Heart left ventricle (tissue), 16 donors: ENCODE measurements around the gene GALK2. TPM values are rescaled to one million over a fixed set of nuclear protein-coding genes. Genes with fewer than 3 reads are reported as not detected.

Source experiments
- ATAC-seq, 4 donors: fragments of 200-7000 bp; cut with Tn5 transposase; one replicate each; pipeline ENCODE4 v1.9.1; 2020 to 2022; ENCODE audit warnings: moderate library complexity in 4 of 4, mild to moderate bottlenecking in 3 of 4, moderate number of reproducible peaks in 1 of 4
- DNase-seq, 5 donors: peaks; one replicate each; pipeline ENCODE4 v3.0.0-alpha.2; 2020
- H3K27ac ChIP-seq, 12 donors: fragments of 200-600 bp; sonication (generic) in 4 of 12; one replicate each; pipeline versions ENCODE4 v1.5.0 to v1.8.0; 2016 to 2022; ENCODE audit warnings: mild to moderate bottlenecking in 2 of 12
- H3K27me3 ChIP-seq, 9 donors: fragments of 200-600 bp; sonication (generic) in 2 of 9; one replicate each; pipeline versions ENCODE4 v1.5.1 to v1.8.0; 2016 to 2022; ENCODE audit warnings: mild to moderate bottlenecking in 3 of 9
- H3K36me3 ChIP-seq, 9 donors: fragments of 200-600 bp; sonication (generic) in 2 of 9; one replicate each; pipeline versions ENCODE4 v1.5.0 to v1.8.0; 2018 to 2022; ENCODE audit warnings: mild to moderate bottlenecking in 2 of 9
- H3K4me1 ChIP-seq, 12 donors: fragments of 200-600 bp; sonication (generic) in 4 of 12; one replicate each; pipeline versions ENCODE4 v1.5.0 to v1.8.0; 2016 to 2022; ENCODE audit warnings: mild to moderate bottlenecking in 3 of 12
- H3K4me3 ChIP-seq, 12 donors: fragments of 200-600 bp; sonication (generic) in 4 of 12; one replicate each; pipeline versions ENCODE4 v1.5.0 to v1.8.0; 2017 to 2022; ENCODE audit warnings: mild to moderate bottlenecking in 9 of 12, moderate library complexity in 4 of 12
- H3K9me3 ChIP-seq, 12 donors: fragments of 200-600 bp; sonication (generic) in 4 of 12; one replicate each; pipeline versions ENCODE4 v1.5.0 to v1.8.0; 2016 to 2022; ENCODE audit warnings: mild to moderate bottlenecking in 1 of 12
- CTCF ChIP-seq, 12 donors: fragments of 200-600 bp; sonication (generic) in 4 of 12; IDR thresholded peaks; one replicate each; pipeline versions ENCODE4 v1.5.0 to v1.8.0; 2018 to 2022; ENCODE audit warnings: antibody characterized with exemption in 12 of 12, mild to moderate bottlenecking in 5 of 12
- POLR2A ChIP-seq, 2 donors: fragments of 450-650 bp; IDR thresholded peaks; one replicate each; pipeline ENCODE4 v1.6.1; 2017; ENCODE audit warnings: antibody characterized with exemption in 2 of 2, mild to moderate bottlenecking in 2 of 2, moderate library complexity in 2 of 2
- WGBS, 4 donors: extraction: QIAGEN DNeasy Blood & Tissue Kit in 2 of 4; methylation state at CpG; one replicate each; pipeline versions ENCODE4 v1.1.5 to v1.1.7; 2013 to 2018; 5-methylcytosine and 5-hydroxymethylcytosine counted together
- intact Hi-C, 10 donors: fragments of 100-400 bp; cut with DNase I; formaldehyde crosslinking; loops; one replicate each; pipeline versions ENCODE4 v1.11.1 to v1.14.2; 2022
- long read RNA-seq, 3 donors: library from polyadenylated mRNA; unstranded; transcript quantifications; one replicate each; pipeline ENCODE4 v2.0.0, GENCODE V29; 2020 to 2021
- polyA plus RNA-seq, 2 donors: library from polyadenylated mRNA; stranded (reverse); fragments of 200-250 nt; gene quantifications; one replicate each; pipeline ENCODE4 v1.2.3, GENCODE V29; 2013
- total RNA-seq, 9 donors: library from RNA; depleted of rRNA in 2 of 9; stranded (reverse); fragments of >200 nt in 2 of 9; fragmentation: NEBNext Ultra II Directional in 3 of 9; extraction: Animal tissue kit (Norgen Biotek cat#: 25700) in 3 of 9; gene quantifications; one replicate each; pipeline versions ENCODE4 v1.1.0 to v1.2.4, GENCODE V29; 2016 to 2023
- donor health status: ischemic (EF 13 %, LVEDD 7.1; RV severe dilation, severe dysfunction).
- donor health status: healthy with polysubstance abuse.
- donor health status: DM: no; HTN: yes; CAD: no.
- donor health status: DM: no; HTN: no; CAD: no.
- donor health status: ischemic (EF 25% LVEDD 6.9; RV normal size, moderate dysfunction).
- donor health status: ischemic (EF 25% LVEDD 5.7; RV mildly dilated, moderate dysfunction).
- donor health status: healthy.
- donor health status: DM: yes; HTN: yes; CAD: no.
- donor health status: ischemic (EF 35%, LVEDD 5.7; RV mildly dilated, moderate dysfunction).
- donor health status: nonischemic (EF 11% LVEDD 7.7; RV severe dilation, severe dysfunction).
- donor health status: DM: yes; HTN: yes; CAD: no.
- donor health status: PGD.
- donor health status: ischemic (EF 29% LVEDD 5.4; RV normal size, mild dysfunction).
- donor health status: nonischemic (EF 23%, LVEDD 6.1; RV moderate dilation, normal function).

The GALK2 gene
- 10 to 100 TPM; 31.8 to 42.1 (median 35.2) TPM for total RNA-seq
- polyA plus RNA-seq: 10 to 100 TPM in 1 of 2 donors, 1 to 10 TPM in 1; 8.3 to 55.3 TPM
- long read RNA-seq, donor 1, full-length matches to known transcripts: 17 of 49 reads
- long read RNA-seq, donor 1, partial matches to known transcripts: 1 of 49 reads
- long read RNA-seq, donor 1, other reads (novel, unspliced or antisense): 31 of 49 reads
- long read RNA-seq, donor 2, full-length matches to known transcripts: 53 of 162 reads
- long read RNA-seq, donor 2, partial matches to known transcripts: 6 of 162 reads
- long read RNA-seq, donor 2, other reads (novel, unspliced or antisense): 103 of 162 reads
- long read RNA-seq, donor 3, full-length matches to known transcripts: 10 of 27 reads
- long read RNA-seq, donor 3, partial matches to known transcripts: 0 of 27 reads
- long read RNA-seq, donor 3, other reads (novel, unspliced or antisense): 17 of 27 reads

GRCh38 chr15:49169880-49170597 is at the start of gene GALK2:
GALK2 (plus strand) TSS chr15:49170247; CDS start chr15:49170323, 76 bp downstream.
- peak within 1 kb of the TSS; percentile 25 to 79 (median 68) for H3K4me3 ChIP-seq
- DNase-seq (peak; percentile 79 to 88 (median 82)), ATAC-seq (peak; percentile 95 to 99 (median 98))
- intact Hi-C loops: loop anchor here in 1 of 10 donors (10.0 kb wide), 1 partner anchor 65 kb away; no protein-coding TSS in a partner anchor
- 6 to 10% (median 7%) methylated on average over 24 to 30 of the region's 30 CpGs for whole genome bisulfite sequencing, 4 donors
- H3K27ac ChIP-seq: peak within 1 kb of the TSS in 11 of 12 donors; percentile 41 to 85 (median 76)
- no peaks in the 10 kb centered on the region for H3K9me3 ChIP-seq
- H3K36me3 ChIP-seq: no peaks in the 10 kb centered on the region
- TF ChIP-seq POLR2A (IDR thresholded peaks at IDR 0.05) (peak in 1 of 2 donors; percentile 51), CTCF (IDR thresholded peaks at IDR 0.05) (no peak)
- peaks cover 0 to 38% (median 7%) of the 10 kb centered on the region in 12 donors for H3K4me1 ChIP-seq
- H3K27me3 ChIP-seq: no peaks in the 10 kb centered on the region

DNA sequence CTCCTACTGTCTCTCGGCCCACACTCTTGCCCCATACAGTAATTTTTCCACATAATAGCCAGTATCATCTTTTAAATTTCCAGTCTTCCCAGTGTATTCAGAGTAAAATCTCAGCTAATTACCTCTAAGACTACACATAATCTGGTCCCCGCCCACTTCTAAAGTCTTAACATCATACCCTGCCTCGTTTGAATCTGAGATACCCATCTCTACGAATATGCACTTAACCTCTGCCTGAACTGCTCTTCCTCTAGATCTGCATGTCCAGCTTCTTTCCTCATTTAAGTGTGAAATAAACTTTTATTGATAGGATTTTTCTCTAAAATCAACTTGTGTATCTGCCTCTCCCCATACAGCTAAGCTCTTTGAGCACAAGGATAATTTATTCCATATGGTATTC is 49.2 kb upstream of the GALK2 start:
- Histone ChIP-seq H3K4me1 (peaks cover 0 to 7% (median 0%) of the 10 kb centered on the region in 12 donors), H3K27ac (no peak overlapping the region), H3K9me3 (no peaks in the 10 kb centered on the region), H3K27me3 (no peaks in the 10 kb centered on the region), H3K36me3 (peaks cover 0 to 42% (median 20%) of the 10 kb centered on the region in 9 donors), H3K4me3 (no peak overlapping the region)
- ATAC-seq (no peak), DNase-seq (no peak)
- 77 to 85% (median 80%) methylated on average over 4 of the region's 4 CpGs for WGBS, 4 donors
- intact Hi-C loops: loop anchor here in 2 of 10 donors (10.0 kb wide), 2 partner anchors 76 to 96 kb away; partner anchors contain the start of gene SECISBP2L (in 1 of the 2)
- TF ChIP-seq CTCF (IDR thresholded peaks at IDR 0.05) (no peak), POLR2A (IDR thresholded peaks at IDR 0.05) (no peak)

GRCh38 chr15:49121901-49122300 is 48.1 kb upstream of the GALK2 start:
- ATAC-seq (peak in 2 of 4 donors; percentile 10 to 79), DNase-seq (no peak)
- Histone ChIP-seq H3K4me1 (peaks cover 0 to 7% (median 0%) of the 10 kb centered on the region in 12 donors), H3K27ac (no peak overlapping the region), H3K9me3 (no peaks in the 10 kb centered on the region), H3K36me3 (peaks cover 0 to 44% (median 30%) of the 10 kb centered on the region in 9 donors), H3K4me3 (no peak overlapping the region), H3K27me3 (no peaks in the 10 kb centered on the region)
- intact Hi-C loops: loop anchor here in 2 of 10 donors (10.0 kb wide), 2 partner anchors 77 to 97 kb away; partner anchors contain the start of gene SECISBP2L (in 1 of the 2)
- WGBS, 4 donors: 46 to 71% (median 55%) methylated on average over 1 of the region's 1 CpG
- TF ChIP-seq POLR2A (IDR thresholded peaks at IDR 0.05) (no peak), CTCF (IDR thresholded peaks at IDR 0.05) (no peak)
